H9 (cell line): Measurements from ENCODE around the gene TMEM121. TPM values are rescaled to one million over a fixed set of nuclear protein-coding genes. Genes with fewer than 3 reads are reported as not detected.

Source experiments
- DNase-seq: peaks from one replicate; pipeline ENCODE4 v3.0.0-alpha.2; 2017
- H2AFZ ChIP-seq: one replicate; pipeline ENCODE4 v1.6.1; 2013; ENCODE audit warnings: mild to moderate bottlenecking, low read length, control low read depth, moderate library complexity
- H2AK5ac ChIP-seq: 2 replicates; pipeline ENCODE4 v1.6.1; 2013; ENCODE audit warnings: low read length, control low read depth, mixed read lengths; ENCODE audit not compliant: insufficient read length
- H2BK120ac ChIP-seq: one replicate; pipeline ENCODE4 v1.6.1; 2013; ENCODE audit warnings: low read depth, mild to moderate bottlenecking, low read length, control low read depth, inconsistent platforms; ENCODE audit not compliant: poor library complexity, severe bottlenecking
- H2BK12ac ChIP-seq: 2 replicates; pipeline ENCODE4 v1.6.1; 2013; ENCODE audit warnings: low read length, control low read depth, mixed read lengths, low read depth; ENCODE audit not compliant: insufficient read length
- H2BK15ac ChIP-seq: 2 replicates; pipeline ENCODE4 v1.6.1; 2013; ENCODE audit warnings: low read depth, low read length, control low read depth
- H2BK20ac ChIP-seq: one replicate; pipeline ENCODE4 v1.6.1; 2013; ENCODE audit warnings: low read depth, mild to moderate bottlenecking, low read length, control low read depth, inconsistent platforms; ENCODE audit not compliant: poor library complexity, severe bottlenecking
- H2BK5ac ChIP-seq: 2 replicates; pipeline ENCODE4 v1.6.1; 2013; ENCODE audit warnings: low read length, control low read depth, mixed read lengths; ENCODE audit not compliant: insufficient read length
- H3K14ac ChIP-seq: 2 replicates; pipeline ENCODE4 v1.6.1; 2013; ENCODE audit warnings: low read length, control low read depth; ENCODE audit not compliant: insufficient read depth
- H3K18ac ChIP-seq: 2 replicates; pipeline ENCODE4 v1.6.1; 2013; ENCODE audit warnings: low read depth, mild to moderate bottlenecking, mixed read lengths, low read length, control low read depth; ENCODE audit not compliant: insufficient read length
- H3K23ac ChIP-seq: 2 replicates; pipeline ENCODE4 v1.6.1; 2013; ENCODE audit warnings: low read length, control low read depth, mixed read lengths, low read depth; ENCODE audit not compliant: insufficient read length
- H3K23me2 ChIP-seq: 2 replicates; pipeline ENCODE4 v1.6.1; 2013; ENCODE audit warnings: low read depth, mild to moderate bottlenecking, mixed read lengths, low read length, control low read depth; ENCODE audit not compliant: insufficient read length, poor library complexity, severe bottlenecking
- H3K27ac ChIP-seq: 2 replicates; pipeline ENCODE4 v1.5.1; 2013; ENCODE audit warnings: low read length, control low read depth, mixed read lengths, low read depth; ENCODE audit not compliant: insufficient read length
- H3K27me3 ChIP-seq: 2 replicates; pipeline ENCODE4 v1.6.1; 2013; ENCODE audit warnings: low read length, control low read depth, inconsistent platforms; ENCODE audit not compliant: insufficient read depth
- H3K4ac ChIP-seq: 2 replicates; pipeline ENCODE4 v1.6.1; 2013; ENCODE audit warnings: low read depth, mild to moderate bottlenecking, control low read depth, inconsistent platforms, low read length, moderate library complexity
- H3K4me1 ChIP-seq: 2 replicates; pipeline ENCODE4 v1.6.1; 2013; ENCODE audit warnings: low read length, control low read depth, inconsistent platforms; ENCODE audit not compliant: insufficient read depth
- H3K4me2 ChIP-seq: 2 replicates; pipeline ENCODE4 v1.6.1; 2013; ENCODE audit warnings: low read length, control low read depth, mixed read lengths; ENCODE audit not compliant: insufficient read length, insufficient read depth
- H3K56ac ChIP-seq: 2 replicates; pipeline ENCODE4 v1.6.1; 2013; ENCODE audit warnings: low read depth, mild to moderate bottlenecking, mixed read lengths, low read length, control low read depth; ENCODE audit not compliant: insufficient read length
- H3K79me1 ChIP-seq: 2 replicates; pipeline ENCODE4 v1.6.1; 2013; ENCODE audit warnings: low read depth, mild to moderate bottlenecking, moderate library complexity, low read length, control low read depth, inconsistent platforms; ENCODE audit not compliant: insufficient read depth, poor library complexity, severe bottlenecking
- H3K79me2 ChIP-seq: 2 replicates; pipeline ENCODE4 v1.6.1; 2013; ENCODE audit warnings: low read length, control low read depth, inconsistent platforms; ENCODE audit not compliant: insufficient read depth
- H3K9ac ChIP-seq: 2 replicates; pipeline ENCODE4 v1.6.1; 2013; ENCODE audit warnings: low read length, control low read depth, mixed read lengths; ENCODE audit not compliant: insufficient read length; ENCODE audit errors: extremely low read depth
- H3K9me3 ChIP-seq: one replicate; pipeline ENCODE4 v1.6.1; 2013; ENCODE audit warnings: low read depth, low read length, inconsistent platforms; ENCODE audit not compliant: control insufficient read depth
- H3T11ph ChIP-seq: one replicate; pipeline ENCODE4 v1.6.1; 2013; ENCODE audit warnings: mild to moderate bottlenecking, low read length, control low read depth, inconsistent platforms
- H4K20me1 ChIP-seq: one replicate; pipeline ENCODE4 v1.6.1; 2013; ENCODE audit not compliant: control insufficient read depth, insufficient read length, insufficient read depth
- H4K5ac ChIP-seq: 2 replicates; pipeline ENCODE4 v1.6.1; 2013; ENCODE audit warnings: low read depth, mild to moderate bottlenecking, mixed read lengths, low read length, control low read depth; ENCODE audit not compliant: insufficient read length
- H4K8ac ChIP-seq: replicated peaks from 2 replicates; pipeline ENCODE4 v1.6.1; 2013; ENCODE audit warnings: low read length, control low read depth, mixed read lengths, low read depth; ENCODE audit not compliant: insufficient read length
- H4K91ac ChIP-seq: 2 replicates; pipeline ENCODE4 v1.6.1; 2013; ENCODE audit warnings: low read depth, mild to moderate bottlenecking, moderate library complexity, mixed read lengths, low read length, control low read depth; ENCODE audit not compliant: insufficient read length
- H3K27ac Mint-ChIP-seq, 3 experiments: 2 replicates in 2 of 3; 3 replicates in 1 of 3; pipeline ENCODE4 v1.8.0; 2020 to 2021; ENCODE audit warnings: mixed read lengths in 3 of 3, mild to moderate bottlenecking in 1 of 3, moderate library complexity in 1 of 3
- H3K27me3 Mint-ChIP-seq: 2 replicates; pipeline ENCODE4 v1.8.0; 2021; ENCODE audit warnings: low read depth, mild to moderate bottlenecking, moderate library complexity, mixed read lengths
- H3K36me3 Mint-ChIP-seq, 3 experiments: 2 replicates in 2 of 3; 3 replicates in 1 of 3; pipeline ENCODE4 v1.8.0; 2020 to 2021; ENCODE audit warnings: low read depth in 3 of 3, mixed read lengths in 3 of 3; ENCODE audit not compliant: insufficient read depth in 1 of 3
- H3K4me1 Mint-ChIP-seq, 2 experiments: 2 replicates each; pipeline ENCODE4 v1.8.0; 2020; ENCODE audit warnings: mixed read lengths in 2 of 2
- H3K4me3 Mint-ChIP-seq, 2 experiments: 2 replicates in 1 of 2; 3 replicates in 1 of 2; pipeline ENCODE4 v1.8.0; 2020 to 2021; ENCODE audit warnings: mild to moderate bottlenecking in 2 of 2, mixed read lengths in 2 of 2, moderate library complexity in 1 of 2
- H3K9me3 Mint-ChIP-seq, 2 experiments: 2 replicates in 1 of 2; 3 replicates in 1 of 2; pipeline ENCODE4 v1.8.0; 2020; ENCODE audit warnings: mild to moderate bottlenecking in 2 of 2, mixed read lengths in 2 of 2, moderate library complexity in 1 of 2
- CTCF ChIP-seq: fragments of 200-600 bp; sonication (generic); conservative IDR thresholded peaks from 3 replicates; pipeline ENCODE4 v1.8.0; 2021; ENCODE audit warnings: antibody characterized with exemption, mild to moderate bottlenecking
- whole genome bisulfite sequencing: extraction: QIAGEN DNeasy Blood & Tissue Kit; methylation state at CpG from one replicate; pipeline ENCODE4 v1.1.7; 2013; ENCODE audit warnings: missing lambda C conversion rate, low lambda C conversion rate, mixed read lengths; ENCODE audit not compliant: insufficient read length; ENCODE audit errors: extremely low coverage; 5-methylcytosine and 5-hydroxymethylcytosine counted together
- total RNA-seq: library from RNA; stranded (reverse); gene quantifications from 2 replicates; pipeline ENCODE4 v1.2.1, GENCODE V29; 2021

TMEM121 gene
- total RNA-seq, 1 experiment from 2014 or later = 2.6 TPM

GRCh38 chr14:105483300-105484068, 42.9 kb upstream of the TMEM121 start:
- Histone ChIP-seq H3K27ac (no peak overlapping the region), H4K8ac (no peak overlapping the region), H2BK5ac (no peak overlapping the region), H3K4me2 (no peak overlapping the region), H3K14ac (peak overlapping the region; percentile 90), H4K5ac (no peak overlapping the region), H3K9ac (no peak overlapping the region), H4K91ac (peak overlapping the region; percentile 86), H3K18ac (peak overlapping the region; percentile 91), H2AFZ (no peak overlapping the region), H2BK120ac (no peak overlapping the region), H3T11ph (no peak overlapping the region), H3K79me2 (no peaks in the 10 kb centered on the region), H3K4ac (peak overlapping the region; percentile 93), H2BK20ac (no peak overlapping the region), H3K23me2 (peaks cover 7% of the 10 kb centered on the region), H3K23ac (no peak overlapping the region), H4K20me1 (no peaks in the 10 kb centered on the region), H3K79me1 (no peaks in the 10 kb centered on the region), H3K27me3 (peaks cover 43% of the 10 kb centered on the region), H2AK5ac (no peak overlapping the region), H3K4me1 (no peaks in the 10 kb centered on the region), H2BK12ac (peak overlapping the region; percentile 53), H3K56ac (no peak overlapping the region), H3K9me3 (no peaks in the 10 kb centered on the region), H2BK15ac (no peak overlapping the region)
- no peaks in the 10 kb centered on the region for H3K9me3 Mint-ChIP-seq
- H3K36me3 Mint-ChIP-seq = no peaks in the 10 kb centered on the region
- H3K4me1 Mint-ChIP-seq = peaks cover 11 to 28% of the 10 kb centered on the region in 2 experiments
- TF ChIP-seq CTCF = no peak
- H3K4me3 Mint-ChIP-seq = no peak overlapping the region
- DNase-seq = no peak
- no CpG with 5 or more reads among the region's 18 CpGs for WGBS
- no peak overlapping the region for H3K27ac Mint-ChIP-seq
- peaks cover 90% of the 10 kb centered on the region for H3K27me3 Mint-ChIP-seq
